Kidney epithelial cell (primary cell): ENCODE measurements around the gene TBX10. TPM values are rescaled to one million over a fixed set of nuclear protein-coding genes. Genes with fewer than 3 reads are reported as not detected.

Experiments
- DNase-seq: peaks from one replicate; pipeline ENCODE4 v3.0.0-alpha.2; 2010; ENCODE audit warnings: low read depth
- H3K27me3 ChIP-seq: 2 replicates; pipeline ENCODE4 v1.6.0; 2011; ENCODE audit warnings: low read length; ENCODE audit not compliant: control insufficient read depth, insufficient read depth
- H3K36me3 ChIP-seq: 2 replicates; pipeline ENCODE4 v1.5.1; 2011; ENCODE audit warnings: low read length; ENCODE audit not compliant: control insufficient read depth, insufficient read depth
- H3K4me3 ChIP-seq: 2 replicates; pipeline ENCODE4 v1.5.1; 2011; ENCODE audit warnings: low read depth, mild to moderate bottlenecking, control low read depth, low read length
- CTCF ChIP-seq: IDR thresholded peaks from 2 replicates; pipeline ENCODE4 v1.5.1; 2011; ENCODE audit warnings: mild to moderate bottlenecking, moderate library complexity, low read length, control low read depth, inconsistent platforms; ENCODE audit not compliant: insufficient read depth, poor library complexity, severe bottlenecking
- total RNA-seq: library from RNA; depleted of rRNA; stranded (reverse); fragments of >200 nt; gene quantifications from 2 replicates; pipeline ENCODE4 v1.2.3, GENCODE V29; 2015

TBX10 gene
- total RNA-seq, 1 donor from 2014 or later, result not detected

DNA sequence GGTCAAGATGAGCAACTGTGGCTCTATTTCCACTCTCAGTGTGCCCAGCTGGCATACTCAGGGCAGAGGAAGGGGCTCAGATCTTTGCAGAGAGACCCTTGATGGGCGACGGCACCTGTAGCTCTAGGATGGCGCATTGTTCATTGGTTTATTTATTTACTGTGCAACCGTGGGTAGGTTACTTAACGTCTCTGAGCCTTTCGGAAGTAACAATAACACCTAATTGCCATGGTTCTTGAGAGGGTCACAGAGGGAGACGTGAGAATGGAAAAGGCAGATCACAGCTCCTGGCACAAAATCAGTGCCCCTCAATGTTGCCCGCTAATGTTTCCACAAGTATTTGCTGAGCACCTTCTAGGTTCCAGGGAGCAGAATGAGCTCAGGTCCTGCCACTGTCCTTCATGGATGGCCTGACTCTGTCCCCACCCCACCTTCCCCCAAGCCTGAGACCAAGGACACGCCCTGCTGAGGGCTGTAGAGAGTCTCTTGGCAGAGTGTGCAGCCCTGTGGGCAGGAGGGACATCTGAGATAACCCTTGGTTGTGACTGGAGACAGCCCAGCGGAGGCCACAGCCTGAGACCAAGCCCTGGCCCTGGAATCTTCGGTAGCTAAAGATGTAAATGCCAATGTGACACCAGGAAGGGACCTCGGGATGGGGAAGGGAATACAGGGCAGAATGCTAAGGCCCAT, 35.6 kb upstream of the TBX10 start:
- no peak overlapping the region for H3K4me3 ChIP-seq
- DNase-seq, result no peak
- no peaks in the 10 kb centered on the region for H3K27me3 ChIP-seq
- TF ChIP-seq CTCF, result no peak
- no peaks in the 10 kb centered on the region for H3K36me3 ChIP-seq

DNA sequence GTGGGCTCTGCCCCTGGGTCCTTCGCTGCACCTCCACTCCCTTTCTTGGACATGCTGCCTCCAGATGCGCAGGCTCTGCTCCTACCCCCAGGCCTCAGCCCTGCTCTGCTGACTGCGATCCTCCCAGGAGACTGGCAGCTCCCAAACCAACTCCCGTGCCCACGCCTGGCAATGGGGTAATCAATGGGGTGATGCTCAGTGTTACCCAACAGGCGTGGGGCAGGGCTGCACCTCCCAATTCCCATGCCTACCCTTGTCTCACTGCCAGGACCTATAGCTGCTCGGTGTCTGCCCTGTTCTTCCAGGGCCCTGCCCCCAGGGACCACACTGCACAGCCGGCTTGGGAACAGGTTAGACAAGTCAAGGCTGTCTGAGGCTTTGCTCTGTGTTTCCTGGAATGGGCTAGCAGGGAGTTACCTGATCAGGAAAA, 34.9 kb upstream of the TBX10 start, which contains the start of gene ALDH3B2:
Gene ALDH3B2, minus strand, starts transcription at position 182 of the 430 bp plus-strand sequence. CDS start 7,688 bp downstream, outside the sequence.
- TF ChIP-seq CTCF, result no peak
- Histone ChIP-seq H3K36me3 (no peaks in the 10 kb centered on the region), H3K27me3 (no peaks in the 10 kb centered on the region), H3K4me3 (no peak within 1 kb of the TSS)
- peak; percentile 2 for DNase-seq

- no peaks in the 10 kb centered on the region for H3K36me3 ChIP-seq
- no peaks in the 10 kb centered on the region for H3K27me3 ChIP-seq
- no peak overlapping the region for H3K4me3 ChIP-seq
- no peak for TF ChIP-seq CTCF
- DNase-seq, result no peak
Measured at GRCh38 chr11:67673902-67674301, 34.3 kb upstream of the TBX10 start.

DNA sequence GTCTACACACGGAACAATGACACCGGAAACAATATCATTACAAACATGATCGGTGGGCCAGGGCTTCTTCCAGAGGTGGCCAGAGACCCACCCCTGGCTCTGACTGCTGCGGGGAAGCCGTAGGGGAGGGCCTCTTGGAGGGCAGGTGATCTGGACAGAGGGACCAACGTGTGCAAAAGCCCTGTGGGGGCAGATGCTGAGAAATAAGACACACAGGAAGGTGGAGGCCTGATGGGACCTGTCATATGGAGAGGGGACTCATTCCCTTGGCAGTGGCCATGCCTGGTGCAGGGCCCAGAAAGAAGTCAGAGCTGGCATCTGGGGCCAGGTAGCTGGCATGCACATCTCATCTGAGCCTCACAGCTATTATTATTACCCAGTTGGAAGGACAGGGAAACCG, 33.8 kb upstream of the TBX10 start:
- DNase-seq, result no peak
- Histone ChIP-seq H3K36me3 (no peaks in the 10 kb centered on the region), H3K4me3 (no peak overlapping the region), H3K27me3 (no peaks in the 10 kb centered on the region)
- no peak for TF ChIP-seq CTCF

DNA sequence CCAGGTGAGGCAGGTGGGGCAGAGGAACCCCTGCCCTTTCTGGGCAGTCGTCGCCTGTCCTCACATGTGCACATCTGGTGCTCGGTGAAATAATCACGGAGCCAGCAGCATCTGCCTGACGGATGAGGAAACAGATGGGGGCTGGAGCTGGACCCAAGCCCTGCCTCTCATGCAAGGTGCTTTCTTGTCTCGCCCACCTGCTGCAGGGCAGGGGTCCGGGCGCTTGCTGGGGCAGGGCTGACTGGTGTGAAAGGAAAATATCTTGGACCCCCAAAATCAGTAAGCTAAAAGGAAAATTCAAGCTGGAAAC, 31.6 kb upstream of the TBX10 start:
- H3K4me3 ChIP-seq, result no peak overlapping the region
- no peak for TF ChIP-seq CTCF
- H3K27me3 ChIP-seq, result no peaks in the 10 kb centered on the region
- H3K36me3 ChIP-seq, result no peaks in the 10 kb centered on the region
- no peak for DNase-seq
